Neural cell (in vitro differentiated cells): ENCODE data around the gene PTPRG.

ENCODE experiments used
- CTCF ChIP-seq: fragments of 450-650 bp; IDR thresholded peaks from 2 replicates; pipeline ENCODE4 v1.5.1; 2014; ENCODE audit warnings: antibody characterized with exemption, mild to moderate bottlenecking, moderate library complexity; ENCODE audit not compliant: poor library complexity, severe bottlenecking
- EP300 ChIP-seq: fragments of 450-650 bp; conservative IDR thresholded peaks from 2 replicates; pipeline ENCODE4 v1.6.1; 2014; ENCODE audit warnings: antibody characterized with exemption, mild to moderate bottlenecking, moderate library complexity; ENCODE audit not compliant: poor library complexity, severe bottlenecking
- EZH2 ChIP-seq: fragments of 200-600, 300-800 bp; shearing (Covaris generic), sonication (generic); IDR thresholded peaks from 2 replicates; pipeline ENCODE4 v1.6.1; 2014; ENCODE audit warnings: antibody characterized with exemption, low read length, borderline replicate concordance, mild to moderate bottlenecking; ENCODE audit not compliant: insufficient read depth, poor library complexity, severe bottlenecking
- POLR2AphosphoS5 ChIP-seq: IDR thresholded peaks from 2 replicates; pipeline ENCODE4 v1.6.1; 2012

DNA sequence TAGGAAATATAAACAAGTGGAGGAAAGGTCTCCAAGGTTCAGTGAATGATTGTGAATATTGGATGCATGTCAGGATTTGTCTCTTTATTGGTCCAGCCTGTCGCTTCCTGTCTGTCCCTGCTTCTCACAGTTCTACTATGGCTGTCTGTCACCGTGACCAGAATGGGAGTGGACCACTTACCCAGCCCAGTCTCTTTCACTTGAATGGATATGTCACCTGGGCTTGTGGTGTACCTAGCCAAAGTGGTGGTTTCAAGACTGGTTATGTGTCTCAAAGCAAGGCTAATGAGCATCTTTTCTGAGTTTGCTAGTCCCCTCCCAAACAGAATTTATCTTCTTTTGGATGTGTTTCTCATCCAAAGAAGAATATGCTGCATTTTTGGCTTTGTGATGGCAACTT is 231.7 kb downstream of the PTPRG start:
- TF ChIP-seq CTCF (no peak), EP300 (no peak), POLR2AphosphoS5 (no peak), EZH2 (no peak)
